Measurements from ENCODE around the gene CCL20.

Gene CCL20

DNA sequence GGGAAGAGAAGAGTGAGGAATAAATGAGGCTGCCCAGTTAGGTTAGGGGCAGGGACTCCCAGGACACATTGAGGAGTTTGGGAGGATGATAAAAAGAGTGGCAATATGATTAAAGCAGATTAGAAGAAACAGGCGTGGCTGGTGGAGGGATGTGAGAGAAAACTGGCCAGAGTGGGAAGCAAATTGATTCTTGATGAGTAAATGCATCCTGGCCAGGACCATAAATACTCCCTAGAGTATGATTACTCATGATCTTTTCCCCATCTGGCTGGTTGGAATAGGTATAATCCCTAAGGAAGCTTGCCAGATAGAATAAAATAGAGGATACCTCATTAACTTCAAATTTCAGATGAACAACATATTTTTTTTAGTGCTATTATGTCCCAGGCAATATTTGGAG lies 36.3 kb downstream of the CCL20 start:
- TF ChIP-seq, protein P1, sequence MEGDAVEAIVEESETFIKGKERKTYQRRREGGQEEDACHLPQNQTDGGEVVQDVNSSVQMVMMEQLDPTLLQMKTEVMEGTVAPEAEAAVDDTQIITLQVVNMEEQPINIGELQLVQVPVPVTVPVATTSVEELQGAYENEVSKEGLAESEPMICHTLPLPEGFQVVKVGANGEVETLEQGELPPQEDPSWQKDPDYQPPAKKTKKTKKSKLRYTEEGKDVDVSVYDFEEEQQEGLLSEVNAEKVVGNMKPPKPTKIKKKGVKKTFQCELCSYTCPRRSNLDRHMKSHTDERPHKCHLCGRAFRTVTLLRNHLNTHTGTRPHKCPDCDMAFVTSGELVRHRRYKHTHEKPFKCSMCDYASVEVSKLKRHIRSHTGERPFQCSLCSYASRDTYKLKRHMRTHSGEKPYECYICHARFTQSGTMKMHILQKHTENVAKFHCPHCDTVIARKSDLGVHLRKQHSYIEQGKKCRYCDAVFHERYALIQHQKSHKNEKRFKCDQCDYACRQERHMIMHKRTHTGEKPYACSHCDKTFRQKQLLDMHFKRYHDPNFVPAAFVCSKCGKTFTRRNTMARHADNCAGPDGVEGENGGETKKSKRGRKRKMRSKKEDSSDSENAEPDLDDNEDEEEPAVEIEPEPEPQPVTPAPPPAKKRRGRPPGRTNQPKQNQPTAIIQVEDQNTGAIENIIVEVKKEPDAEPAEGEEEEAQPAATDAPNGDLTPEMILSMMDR (conservative IDR thresholded peaks at IDR 0.05; ENCODE audit: low read depth, low read length) = no peak
- no peak for DNase-seq (ENCODE audit: low read depth)
- no peak overlapping the region for H3K4me3 ChIP-seq (ENCODE audit: low read depth, low read length)

DNA sequence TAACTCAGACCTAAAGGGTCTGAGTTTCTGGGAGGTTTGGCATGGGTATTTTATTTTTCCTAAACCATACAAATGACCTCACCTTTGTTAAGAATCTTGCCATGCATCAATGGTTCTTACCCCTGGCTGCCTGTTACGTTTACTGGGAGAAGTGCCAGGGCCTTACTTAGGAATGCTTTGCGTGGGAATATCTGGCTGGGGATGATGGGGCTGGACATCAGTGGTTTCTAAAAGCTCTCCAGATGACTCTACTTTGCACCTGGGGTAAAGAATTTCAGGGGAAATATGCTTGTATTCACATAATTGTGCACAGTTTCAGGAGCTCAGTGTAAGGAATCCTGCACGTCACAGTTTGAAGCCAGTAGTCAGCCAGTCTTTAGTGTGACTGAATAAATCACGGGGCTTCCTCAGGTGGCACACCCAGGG lies 39.6 kb downstream of the CCL20 start:
- H3K4me3 ChIP-seq (ENCODE audit: low read depth, low read length) = no peak overlapping the region
- peak; percentile 76 for DNase-seq (ENCODE audit: low read depth)
- TF ChIP-seq, protein P1 (conservative IDR thresholded peaks at IDR 0.05; ENCODE audit: low read depth, low read length) = no peak

DNA sequence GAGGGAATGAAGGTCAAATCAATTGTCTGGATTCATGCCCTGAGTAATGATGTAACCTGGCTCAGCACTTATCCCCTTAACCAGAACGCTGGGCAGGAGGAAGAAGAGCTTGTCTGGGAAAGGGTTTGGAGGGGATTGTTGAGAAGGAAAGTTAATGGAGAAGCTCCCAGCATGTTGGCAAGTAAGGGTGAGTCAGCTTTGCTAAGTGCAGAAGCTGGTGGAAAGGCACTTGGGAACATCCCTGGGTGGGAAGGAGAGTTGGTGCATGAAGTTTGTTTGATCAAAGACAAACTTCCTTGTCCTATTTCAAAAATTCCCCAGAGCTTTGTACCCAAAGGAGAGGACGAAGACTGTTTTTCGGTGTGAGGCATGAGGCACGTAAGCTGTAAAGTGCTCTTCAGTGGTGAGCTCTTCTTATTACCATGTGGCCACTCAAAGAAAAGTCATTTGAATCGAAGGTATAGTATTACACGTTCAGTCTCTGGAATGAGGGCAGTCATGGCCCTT lies 40.2 kb downstream of the CCL20 start:
- DNase-seq (ENCODE audit: low read depth) = peak; percentile 21
- TF ChIP-seq, protein P1 (conservative IDR thresholded peaks at IDR 0.05; ENCODE audit: low read depth, low read length) = no peak
- no peak overlapping the region for H3K4me3 ChIP-seq (ENCODE audit: low read depth, low read length)

DNA sequence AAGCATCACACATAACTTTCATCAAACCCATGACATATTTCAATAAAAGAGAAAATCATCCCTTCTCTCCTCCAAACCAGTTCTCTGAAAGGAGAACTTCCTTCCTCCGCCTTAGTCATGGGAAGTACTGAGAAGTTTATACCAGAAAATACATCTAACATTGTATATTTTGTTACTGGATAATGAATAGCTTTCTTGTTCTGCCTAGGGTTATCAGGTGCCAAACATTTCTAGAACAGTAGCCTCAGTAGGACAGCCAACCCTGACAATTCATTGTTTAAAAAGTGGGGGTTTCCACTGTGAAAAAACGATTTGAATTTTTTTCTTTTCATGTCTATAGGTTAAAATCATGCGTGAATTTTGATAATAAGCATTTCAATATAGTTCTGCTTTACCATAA lies 41.8 kb downstream of the CCL20 start:
- TF ChIP-seq, protein P1 (conservative IDR thresholded peaks at IDR 0.05; ENCODE audit: low read depth, low read length) = no peak
- no peak for DNase-seq (ENCODE audit: low read depth)

DNA sequence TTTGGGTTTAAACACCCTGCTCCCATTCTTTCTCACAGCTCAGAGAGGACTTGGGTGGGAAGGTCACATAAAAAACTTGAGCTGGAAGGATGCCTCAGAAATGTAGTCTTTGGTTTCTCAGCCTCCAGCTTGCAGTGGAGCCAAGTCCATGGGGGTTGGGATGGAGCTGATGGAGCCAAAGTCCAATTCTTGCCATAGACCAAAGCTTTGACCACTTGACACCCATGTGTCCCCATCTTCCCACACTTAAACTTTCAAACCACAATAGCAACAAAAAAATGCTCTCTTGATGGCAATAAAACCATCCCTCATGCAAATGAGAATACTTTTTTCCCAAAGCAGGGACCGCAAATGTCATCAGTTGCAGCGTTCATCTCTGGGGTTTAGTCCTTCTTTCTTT lies 43.1 kb downstream of the CCL20 start:
- no peak for DNase-seq (ENCODE audit: low read depth)
- H3K4me3 ChIP-seq (ENCODE audit: low read depth, low read length) = no peak overlapping the region
- TF ChIP-seq, protein P1 (conservative IDR thresholded peaks at IDR 0.05; ENCODE audit: low read depth, low read length) = no peak

More for the DNA sequence above, 41.8 kb downstream of the CCL20 start:
- H3K4me3 ChIP-seq (ENCODE audit: low read depth, low read length) = no peak overlapping the region

DNA sequence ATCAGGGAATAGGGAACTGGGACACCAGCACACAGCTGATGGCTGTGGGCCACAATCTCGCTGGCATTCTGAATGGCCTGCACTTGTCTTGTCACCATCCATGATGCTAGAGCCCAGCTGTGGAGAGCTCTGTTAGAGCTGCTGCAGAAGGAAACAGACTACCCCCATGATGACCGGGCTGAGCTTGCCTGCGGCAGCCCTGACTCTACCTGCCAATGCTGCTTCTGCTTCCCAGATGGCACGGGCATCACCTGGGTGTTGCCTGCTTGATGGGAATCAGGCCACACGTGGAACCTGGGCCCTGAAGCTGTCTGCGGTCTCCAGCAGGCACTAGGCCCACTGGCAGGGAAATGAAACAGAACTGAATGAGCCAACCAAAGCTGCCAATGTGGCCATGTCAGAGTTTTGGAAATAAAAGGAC lies 46.6 kb downstream of the CCL20 start:
- DNase-seq (ENCODE audit: low read depth) = no peak
- TF ChIP-seq, protein P1 (conservative IDR thresholded peaks at IDR 0.05; ENCODE audit: low read depth, low read length) = no peak
- no peak overlapping the region for H3K4me3 ChIP-seq (ENCODE audit: low read depth, low read length)

DNA sequence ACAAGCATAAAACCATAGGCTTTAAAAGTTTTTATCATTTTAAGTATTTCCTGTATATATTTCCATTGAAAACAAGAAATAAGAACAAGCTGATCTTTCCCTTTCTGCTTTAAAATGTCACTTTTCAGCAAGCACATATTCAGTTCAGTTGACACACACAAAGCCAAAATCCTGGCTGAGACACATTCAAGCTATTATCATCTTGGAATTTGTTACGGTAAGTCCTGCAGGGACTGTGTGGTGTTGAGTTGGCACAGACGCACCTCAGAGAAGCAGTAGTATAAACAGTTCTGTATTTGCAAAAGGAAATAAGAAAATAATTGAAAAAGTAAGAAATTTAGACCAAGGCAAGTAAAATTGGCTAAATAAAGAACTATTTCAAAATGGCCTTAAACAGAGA lies 47.4 kb downstream of the CCL20 start:
- no peak for DNase-seq (ENCODE audit: low read depth)
- no peak overlapping the region for H3K4me3 ChIP-seq (ENCODE audit: low read depth, low read length)
- TF ChIP-seq, protein P1 (conservative IDR thresholded peaks at IDR 0.05; ENCODE audit: low read depth, low read length) = no peak

All from choroid plexus epithelial cell (primary cell).